ENCODE results near the gene EXOC2.

The EXOC2 gene

DNA sequence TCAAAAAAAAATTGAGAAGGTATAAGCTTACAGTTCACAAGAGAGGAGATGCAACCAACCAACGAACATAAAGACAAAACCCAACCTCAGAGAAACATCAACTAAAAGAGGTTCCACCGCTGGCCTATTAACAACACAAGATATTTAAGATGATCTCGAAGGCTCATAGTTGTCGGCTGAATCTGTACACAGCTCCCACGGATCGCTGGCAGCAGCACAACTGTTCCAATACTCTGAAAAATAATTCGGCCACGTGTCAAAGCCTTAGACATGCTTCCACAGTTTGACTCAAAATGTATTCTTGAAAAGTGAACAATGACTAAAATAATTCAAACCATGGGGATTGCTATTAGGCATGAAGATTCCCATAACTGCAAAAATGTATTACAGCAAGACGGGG lies 13.7 kb downstream of the EXOC2 start:
- no peak overlapping the region for H2AFZ ChIP-seq (ENCODE audit: low read depth, low read length)
- H3K27ac ChIP-seq (ENCODE audit: low read length): no peak overlapping the region
- no peak overlapping the region for H3K9ac ChIP-seq (ENCODE audit: low read depth, low read length)
- ATAC-seq (ENCODE audit: insufficient read depth, low read depth) (no peak), DNase-seq (no peak)
- peaks cover 7% of the 10 kb centered on the region for H3K4me1 ChIP-seq (ENCODE audit: insufficient read depth, low read length)
- H3K4me3 ChIP-seq (ENCODE audit: low read depth in 1 of 2, low read length in 2 of 2): no peak overlapping the region
- no peaks in the 10 kb centered on the region for H3K27me3 ChIP-seq (ENCODE audit: insufficient read depth, low read length, poor library complexity)
- no peaks in the 10 kb centered on the region for H3K9me3 ChIP-seq (ENCODE audit: insufficient read depth, low read length, severe bottlenecking)
- peaks cover 64% of the 10 kb centered on the region for H3K79me2 ChIP-seq (ENCODE audit: insufficient read depth, low read length)
- TF ChIP-seq, protein P1, sequence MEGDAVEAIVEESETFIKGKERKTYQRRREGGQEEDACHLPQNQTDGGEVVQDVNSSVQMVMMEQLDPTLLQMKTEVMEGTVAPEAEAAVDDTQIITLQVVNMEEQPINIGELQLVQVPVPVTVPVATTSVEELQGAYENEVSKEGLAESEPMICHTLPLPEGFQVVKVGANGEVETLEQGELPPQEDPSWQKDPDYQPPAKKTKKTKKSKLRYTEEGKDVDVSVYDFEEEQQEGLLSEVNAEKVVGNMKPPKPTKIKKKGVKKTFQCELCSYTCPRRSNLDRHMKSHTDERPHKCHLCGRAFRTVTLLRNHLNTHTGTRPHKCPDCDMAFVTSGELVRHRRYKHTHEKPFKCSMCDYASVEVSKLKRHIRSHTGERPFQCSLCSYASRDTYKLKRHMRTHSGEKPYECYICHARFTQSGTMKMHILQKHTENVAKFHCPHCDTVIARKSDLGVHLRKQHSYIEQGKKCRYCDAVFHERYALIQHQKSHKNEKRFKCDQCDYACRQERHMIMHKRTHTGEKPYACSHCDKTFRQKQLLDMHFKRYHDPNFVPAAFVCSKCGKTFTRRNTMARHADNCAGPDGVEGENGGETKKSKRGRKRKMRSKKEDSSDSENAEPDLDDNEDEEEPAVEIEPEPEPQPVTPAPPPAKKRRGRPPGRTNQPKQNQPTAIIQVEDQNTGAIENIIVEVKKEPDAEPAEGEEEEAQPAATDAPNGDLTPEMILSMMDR (IDR thresholded peaks at IDR 0.05; ENCODE audit: borderline replicate concordance, extremely low read depth, low read length, poor library complexity, severe bottlenecking): no peak
- no peak for TF ChIP-seq EZH2 (IDR thresholded peaks at IDR 0.05; ENCODE audit: borderline replicate concordance, low read depth, low read length, severe bottlenecking)
- H3K36me3 ChIP-seq (ENCODE audit: insufficient read depth, low read length): no peaks in the 10 kb centered on the region
- H3K4me2 ChIP-seq (ENCODE audit: insufficient read depth, low read length): no peak overlapping the region
- peaks cover 43% of the 10 kb centered on the region for H4K20me1 ChIP-seq (ENCODE audit: insufficient read depth, low read length)

DNA sequence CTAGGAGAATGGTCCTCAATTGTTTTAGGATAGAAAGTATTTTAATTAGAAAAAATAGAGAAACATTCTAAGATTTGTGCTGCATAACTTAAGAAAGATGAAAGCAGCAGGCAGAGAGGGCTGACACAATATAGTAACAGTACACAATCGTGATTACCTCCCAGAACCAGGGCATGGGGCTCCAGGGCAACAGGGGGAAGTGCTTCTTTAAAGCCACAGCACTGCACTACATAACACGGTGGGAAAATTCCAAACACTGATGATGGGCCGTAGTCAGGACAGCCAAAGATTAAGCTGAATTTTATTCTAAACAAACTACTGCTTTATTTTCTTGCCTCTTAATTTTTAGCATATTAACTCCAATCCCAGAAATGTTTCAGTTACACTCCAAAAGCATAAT lies 14.4 kb downstream of the EXOC2 start:
- no peak overlapping the region for H3K9ac ChIP-seq (ENCODE audit: low read depth, low read length)
- H2AFZ ChIP-seq (ENCODE audit: low read depth, low read length): no peak overlapping the region
- ATAC-seq (ENCODE audit: insufficient read depth, low read depth) (no peak), DNase-seq (no peak)
- no peak overlapping the region for H3K4me3 ChIP-seq (ENCODE audit: low read depth in 1 of 2, low read length in 2 of 2)
- H3K79me2 ChIP-seq (ENCODE audit: insufficient read depth, low read length): peaks cover 56% of the 10 kb centered on the region
- H3K27me3 ChIP-seq (ENCODE audit: insufficient read depth, low read length, poor library complexity): no peaks in the 10 kb centered on the region
- H3K36me3 ChIP-seq (ENCODE audit: insufficient read depth, low read length): no peaks in the 10 kb centered on the region
- TF ChIP-seq EZH2 (IDR thresholded peaks at IDR 0.05; ENCODE audit: borderline replicate concordance, low read depth, low read length, severe bottlenecking): no peak
- TF ChIP-seq, protein P1 (IDR thresholded peaks at IDR 0.05; ENCODE audit: borderline replicate concordance, extremely low read depth, low read length, poor library complexity, severe bottlenecking): no peak
- H3K9me3 ChIP-seq (ENCODE audit: insufficient read depth, low read length, severe bottlenecking): no peaks in the 10 kb centered on the region
- H3K27ac ChIP-seq (ENCODE audit: low read length): no peak overlapping the region
- no peaks in the 10 kb centered on the region; the same call in 1 of the 2 replicates for H3K4me1 ChIP-seq (ENCODE audit: insufficient read depth, low read length)
- peaks cover 36% of the 10 kb centered on the region for H4K20me1 ChIP-seq (ENCODE audit: insufficient read depth, low read length)
- no peak overlapping the region for H3K4me2 ChIP-seq (ENCODE audit: insufficient read depth, low read length)

DNA sequence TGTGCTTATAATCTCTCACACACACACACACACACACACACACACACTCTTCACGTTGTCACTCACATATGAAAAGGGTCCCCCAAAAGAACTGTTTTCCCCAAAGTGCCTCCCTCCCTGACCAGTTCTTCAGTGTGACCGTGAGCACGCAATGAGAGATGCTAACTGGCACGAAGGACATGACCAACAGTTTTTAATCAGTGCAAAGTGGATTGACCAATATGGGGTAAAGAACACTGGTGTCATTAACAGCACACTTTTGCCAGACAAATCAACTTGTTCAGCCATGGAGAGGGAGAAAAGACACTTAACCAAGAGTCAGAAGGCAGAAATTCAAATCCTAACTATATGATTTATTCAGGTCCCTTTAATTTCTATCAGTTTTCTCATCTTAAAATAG lies 15.0 kb downstream of the EXOC2 start:
- DNase-seq: no peak
- no peak overlapping the region for H2AFZ ChIP-seq (ENCODE audit: low read depth, low read length)
- no peak overlapping the region for H3K4me2 ChIP-seq (ENCODE audit: insufficient read depth, low read length)
- peaks cover 30% of the 10 kb centered on the region for H4K20me1 ChIP-seq (ENCODE audit: insufficient read depth, low read length)
- no peaks in the 10 kb centered on the region for H3K36me3 ChIP-seq (ENCODE audit: insufficient read depth, low read length)
- no peaks in the 10 kb centered on the region for H3K27me3 ChIP-seq (ENCODE audit: insufficient read depth, low read length, poor library complexity)
- H3K9ac ChIP-seq (ENCODE audit: low read depth, low read length): no peak overlapping the region
- TF ChIP-seq, protein P1 (IDR thresholded peaks at IDR 0.05; ENCODE audit: borderline replicate concordance, extremely low read depth, low read length, poor library complexity, severe bottlenecking): no peak
- TF ChIP-seq EZH2 (IDR thresholded peaks at IDR 0.05; ENCODE audit: borderline replicate concordance, low read depth, low read length, severe bottlenecking): no peak
- no peak overlapping the region for H3K4me3 ChIP-seq (ENCODE audit: low read depth in 1 of 2, low read length in 2 of 2)
- H3K4me1 ChIP-seq (ENCODE audit: insufficient read depth, low read length): no peaks in the 10 kb centered on the region
- H3K27ac ChIP-seq (ENCODE audit: low read length): no peak overlapping the region
- ATAC-seq (ENCODE audit: insufficient read depth, low read depth): no peak
- H3K79me2 ChIP-seq (ENCODE audit: insufficient read depth, low read length): peaks cover 50% of the 10 kb centered on the region
- H3K9me3 ChIP-seq (ENCODE audit: insufficient read depth, low read length, severe bottlenecking): no peaks in the 10 kb centered on the region

DNA sequence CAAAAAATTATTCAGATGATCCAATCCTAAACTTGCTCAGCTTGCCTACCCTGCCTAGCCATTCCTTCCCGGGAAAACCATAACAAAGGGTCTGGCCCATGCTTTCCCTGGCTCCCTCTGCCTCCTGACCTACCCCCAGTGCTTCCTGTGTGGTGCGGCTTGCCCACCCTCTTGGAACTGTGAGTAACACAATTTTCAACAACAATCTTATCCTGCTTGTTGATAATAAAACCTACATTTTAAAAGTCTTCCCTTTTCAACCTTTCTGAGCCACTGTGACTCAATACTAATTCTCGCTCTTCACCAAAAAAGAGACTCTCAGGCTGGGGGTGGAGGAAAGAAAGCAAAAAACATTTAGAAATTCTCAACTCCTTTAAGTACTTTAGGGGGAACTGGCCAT lies 18.0 kb downstream of the EXOC2 start:
- H3K36me3 ChIP-seq (ENCODE audit: insufficient read depth, low read length): no peaks in the 10 kb centered on the region
- no peak overlapping the region for H3K9ac ChIP-seq (ENCODE audit: low read depth, low read length)
- no peaks in the 10 kb centered on the region for H3K9me3 ChIP-seq (ENCODE audit: insufficient read depth, low read length, severe bottlenecking)
- no peak for ATAC-seq (ENCODE audit: insufficient read depth, low read depth)
- H4K20me1 ChIP-seq (ENCODE audit: insufficient read depth, low read length): peaks cover 19% of the 10 kb centered on the region
- peaks cover 42% of the 10 kb centered on the region for H3K79me2 ChIP-seq (ENCODE audit: insufficient read depth, low read length)
- no peaks in the 10 kb centered on the region for H3K27me3 ChIP-seq (ENCODE audit: insufficient read depth, low read length, poor library complexity)
- H3K4me1 ChIP-seq (ENCODE audit: insufficient read depth, low read length): no peaks in the 10 kb centered on the region
- DNase-seq: no peak
- H3K4me2 ChIP-seq (ENCODE audit: insufficient read depth, low read length): no peak overlapping the region
- H3K27ac ChIP-seq (ENCODE audit: low read length): no peak overlapping the region
- TF ChIP-seq, protein P1 (IDR thresholded peaks at IDR 0.05; ENCODE audit: borderline replicate concordance, extremely low read depth, low read length, poor library complexity, severe bottlenecking): no peak
- TF ChIP-seq EZH2 (IDR thresholded peaks at IDR 0.05; ENCODE audit: borderline replicate concordance, low read depth, low read length, severe bottlenecking): no peak
- H2AFZ ChIP-seq (ENCODE audit: low read depth, low read length): no peak overlapping the region
- no peak overlapping the region for H3K4me3 ChIP-seq (ENCODE audit: low read depth in 1 of 2, low read length in 2 of 2)
